CD14-positive monocyte (primary cell): ENCODE measurements around the gene FYTTD1. TPM values are rescaled to one million over a fixed set of nuclear protein-coding genes. Genes with fewer than 3 reads are reported as not detected.
"Not testable (repeated sequence)": the region's sequence is repeated elsewhere in the genome, so short reads cannot be mapped to it uniquely, and the experiment has no call there.

Source experiments
- DNase-seq, 3 donors: peaks; one replicate each; pipeline ENCODE4 v3.0.0-alpha.2; 2011 to 2022
- H2AFZ ChIP-seq: 2 replicates; pipeline ENCODE4 v1.6.0; 2012; ENCODE audit warnings: mild to moderate bottlenecking, low read depth, low read length, inconsistent platforms; ENCODE audit not compliant: insufficient read depth, poor library complexity, severe bottlenecking
- H3K27ac ChIP-seq, 2 donors: 1 replicate in 1 of 2; 2 replicates in 1 of 2; pipeline ENCODE4 v1.5.1; 2012 to 2013; ENCODE audit warnings: low read length in 2 of 2, control low read depth in 1 of 2, inconsistent platforms in 1 of 2, low read depth in 1 of 2, mild to moderate bottlenecking in 1 of 2
- H3K27me3 ChIP-seq, 2 donors: one replicate each; pipeline versions ENCODE4 v1.6.0 to v1.6.1; 2011 to 2013; ENCODE audit warnings: low read length in 2 of 2; ENCODE audit not compliant: control insufficient read depth in 2 of 2, insufficient read depth in 2 of 2
- H3K36me3 ChIP-seq, 2 donors: replicated peaks in 1 of 2; 1 replicate in 1 of 2; 2 replicates in 1 of 2; pipeline versions ENCODE4 v1.5.1 to v1.6.1; 2012 to 2013; ENCODE audit warnings: low read length in 2 of 2, control low read depth in 1 of 2, inconsistent platforms in 1 of 2, mild to moderate bottlenecking in 1 of 2; ENCODE audit not compliant: insufficient read depth in 2 of 2, control insufficient read depth in 1 of 2
- H3K4me1 ChIP-seq, 2 donors: 1 replicate in 1 of 2; 2 replicates in 1 of 2; pipeline versions ENCODE4 v1.5.1 to v1.6.1; 2012 to 2013; ENCODE audit warnings: low read length in 2 of 2, control low read depth in 1 of 2, inconsistent platforms in 1 of 2, mild to moderate bottlenecking in 1 of 2, moderate library complexity in 1 of 2; ENCODE audit not compliant: insufficient read depth in 2 of 2, control insufficient read depth in 1 of 2
- H3K4me2 ChIP-seq: replicated peaks from 2 replicates; pipeline ENCODE3; 2012; ENCODE audit warnings: low read length, moderate library complexity, mild to moderate bottlenecking; ENCODE audit not compliant: poor library complexity, severe bottlenecking; ENCODE audit errors: extremely low read depth
- H3K4me3 ChIP-seq, 3 experiments: fragments of 200-600 bp in 1 of 3; sonication (generic) in 1 of 3; replicated peaks in 1 of 3; 1 replicate in 2 of 3; 2 replicates in 1 of 3; pipeline ENCODE4 v1.5.1; 2011 to 2013; ENCODE audit warnings: low read length in 3 of 3, mild to moderate bottlenecking in 3 of 3, control low read depth in 2 of 3, low read depth in 2 of 3, inconsistent platforms in 1 of 3, moderate library complexity in 1 of 3
- H3K79me2 ChIP-seq: 2 replicates; pipeline ENCODE4 v1.6.0; 2012; ENCODE audit warnings: mild to moderate bottlenecking, control low read depth, inconsistent platforms, low read length, moderate library complexity; ENCODE audit not compliant: insufficient read depth
- H3K9ac ChIP-seq: 2 replicates; pipeline ENCODE4 v1.6.0; 2017; ENCODE audit warnings: low read length, mild to moderate bottlenecking; ENCODE audit not compliant: insufficient read depth, poor library complexity, severe bottlenecking
- H3K9me3 ChIP-seq, 2 donors: replicated peaks in 1 of 2; 1 replicate in 1 of 2; 2 replicates in 1 of 2; pipeline versions ENCODE4 v1.5.1 to v1.6.1; 2012 to 2013; ENCODE audit warnings: low read length in 2 of 2, control low read depth in 1 of 2; ENCODE audit not compliant: control insufficient read depth in 1 of 2, insufficient read depth in 1 of 2
- H4K20me1 ChIP-seq: 2 replicates; pipeline ENCODE4 v1.6.0; 2012; ENCODE audit warnings: mild to moderate bottlenecking, low read length, control low read depth, moderate library complexity; ENCODE audit not compliant: insufficient read depth
- H3K27ac Mint-ChIP-seq, 7 donors: one replicate each; pipeline ENCODE4 v1.8.0; 2020; ENCODE audit warnings: mild to moderate bottlenecking in 7 of 7, mixed read lengths in 7 of 7, moderate library complexity in 6 of 7, inconsistent platforms in 2 of 7
- H3K27me3 Mint-ChIP-seq, 3 donors: one replicate each; pipeline ENCODE4 v1.8.0; 2021 to 2022; ENCODE audit warnings: low read depth in 3 of 3, mild to moderate bottlenecking in 3 of 3, mixed read lengths in 3 of 3, moderate library complexity in 3 of 3, inconsistent platforms in 1 of 3
- H3K36me3 Mint-ChIP-seq, 2 donors: one replicate each; pipeline ENCODE4 v1.8.0; 2020; ENCODE audit warnings: mixed read lengths in 2 of 2, inconsistent platforms in 1 of 2, mild to moderate bottlenecking in 1 of 2
- H3K4me1 Mint-ChIP-seq: one replicate; pipeline ENCODE4 v1.8.0; 2020; ENCODE audit warnings: mild to moderate bottlenecking, mixed read lengths
- H3K4me3 Mint-ChIP-seq, 2 donors: one replicate each; pipeline ENCODE4 v1.8.0; 2020; ENCODE audit warnings: mild to moderate bottlenecking in 2 of 2, mixed read lengths in 2 of 2, moderate library complexity in 1 of 2
- H3K9me3 Mint-ChIP-seq, 7 donors: one replicate each; pipeline ENCODE4 v1.8.0; 2020 to 2022; ENCODE audit warnings: mixed read lengths in 7 of 7, mild to moderate bottlenecking in 6 of 7, moderate library complexity in 6 of 7, inconsistent platforms in 2 of 7
- CTCF ChIP-seq: fragments of 200-600 bp; IDR thresholded peaks from one replicate; pipeline ENCODE4 v1.8.0; 2022; ENCODE audit warnings: antibody characterized with exemption, mild to moderate bottlenecking
- WGBS: methylation state at CpG from one replicate; pipeline ENCODE4 v1.1.5; 2013; ENCODE audit warnings: missing lambda C conversion rate; ENCODE audit not compliant: insufficient coverage; 5-methylcytosine and 5-hydroxymethylcytosine counted together
- intact Hi-C, 2 donors: fragments of 100-400 bp; cut with micrococcal nuclease; formaldehyde crosslinking; loops; one replicate each; pipeline versions ENCODE4 v1.15.0 to v1.15.1; 2023
- polyA plus RNA-seq, 3 donors: library from polyadenylated mRNA; depleted of rRNA in 1 of 3; unstranded in 2 of 3; stranded (reverse) in 1 of 3; fragments of 300-500 nt in 2 of 3; fragments of >200 nt in 1 of 3; fragmentation: Illumina TruSeq in 2 of 3; gene quantifications; 1 replicate in 2 of 3; 2 replicates in 1 of 3; pipeline ENCODE4 v1.2.3, GENCODE V29; 2012 to 2021

The FYTTD1 gene
- polyA plus RNA-seq, 3 donors, result 11.5 to 73.2 (median 59.4) TPM

GRCh38 chr3:197709135-197709534 is 40.5 kb upstream of the FYTTD1 start:
- H3K79me2 ChIP-seq, result peaks cover 28% of the 10 kb centered on the region
- H3K36me3 ChIP-seq, result peaks cover 12 to 29% of the 10 kb centered on the region in 2 donors

GRCh38 chr3:197710965-197711364 is 38.7 kb upstream of the FYTTD1 start:
- H3K27me3 ChIP-seq, H4K20me1 ChIP-seq, intact Hi-C loops, H2AFZ ChIP-seq, DNase-seq, H3K4me3 ChIP-seq, H3K9me3 ChIP-seq, H3K9me3 Mint-ChIP-seq, H3K4me2 ChIP-seq, H3K4me3 Mint-ChIP-seq, H3K27me3 Mint-ChIP-seq, H3K9ac ChIP-seq: not testable (repeated sequence)
- peaks cover 28 to 40% of the 10 kb centered on the region in 2 donors for H3K36me3 Mint-ChIP-seq
- WGBS, result no CpG with 5 or more reads among the region's 5 CpGs
- H3K27ac ChIP-seq, result peak overlapping the region in 1 of 2 donors; percentile 8
- H3K36me3 ChIP-seq, result peaks cover 7 to 28% of the 10 kb centered on the region in 2 donors
- H3K4me1 ChIP-seq, result peaks cover 23 to 30% of the 10 kb centered on the region in 2 donors
- peaks cover 31% of the 10 kb centered on the region for H3K79me2 ChIP-seq
- peak overlapping the region in 6 of 7 donors; percentile 6 to 91 (median 40) for H3K27ac Mint-ChIP-seq
- peaks cover 25% of the 10 kb centered on the region for H3K4me1 Mint-ChIP-seq

More at GRCh38 chr3:197709135-197709534, 40.5 kb upstream of the FYTTD1 start:
- H3K27me3 ChIP-seq, result no peaks in the 10 kb centered on the region
- H3K9ac ChIP-seq, result no peak overlapping the region
- TF ChIP-seq CTCF, result no peak
- Mint-ChIP-seq H3K4me3 (no peak overlapping the region), H3K27me3 (peaks cover 0 to 3% (median 1%) of the 10 kb centered on the region in 3 donors), H3K27ac (peak overlapping the region in 6 of 7 donors; percentile 12 to 87 (median 32)), H3K4me1 (peaks cover 25% of the 10 kb centered on the region), H3K36me3 (peaks cover 29 to 47% of the 10 kb centered on the region in 2 donors), H3K9me3 (peaks cover 0 to 3% (median 0%) of the 10 kb centered on the region in 7 donors)
- no peak overlapping the region for H2AFZ ChIP-seq
- H3K4me2 ChIP-seq, result no peak overlapping the region
- peak; percentile 4 to 50 (median 30) for DNase-seq
- no peak overlapping the region for H3K27ac ChIP-seq
- peaks cover 15% of the 10 kb centered on the region for H4K20me1 ChIP-seq
- WGBS, result no CpG with 5 or more reads among the region's 9 CpGs
- H3K4me1 ChIP-seq, result peaks cover 23 to 30% of the 10 kb centered on the region in 2 donors
- no peak overlapping the region for H3K4me3 ChIP-seq
- H3K9me3 ChIP-seq, result no peaks in the 10 kb centered on the region
- intact Hi-C loops, result no loop called here
